Transverse colon (tissue), 4 donors: ENCODE data around the gene GRIN2A.

Experiments used
- EP300 ChIP-seq: sonication (generic); formaldehyde crosslinking; IDR thresholded peaks from one replicate; pipeline ENCODE4 v1.6.1; 2017; ENCODE audit warnings: antibody characterized with exemption, low read depth
- POLR2A ChIP-seq: fragments of 450-650 bp; IDR thresholded peaks from one replicate; pipeline ENCODE4 v1.6.1; 2016; ENCODE audit warnings: antibody characterized with exemption, mild to moderate bottlenecking, moderate library complexity
- POLR2AphosphoS5 ChIP-seq, 3 donors: sonication (generic); formaldehyde crosslinking; IDR thresholded peaks; one replicate each; pipeline ENCODE4 v1.6.1; 2016; ENCODE audit warnings: antibody characterized with exemption in 3 of 3
- TF ChIP-seq, protein P1 (sequence below), 5 experiments: fragments of 200-600 bp in 3 of 5; fragments of 450-650 bp in 2 of 5; sonication (generic) in 3 of 5; IDR thresholded peaks; 1 replicate in 2 of 5; 2 replicates in 3 of 5; pipeline ENCODE4 v1.5.1; 2016 to 2017; ENCODE audit warnings: antibody characterized with exemption in 5 of 5, inconsistent platforms in 3 of 5, mild to moderate bottlenecking in 2 of 5, moderate library complexity in 1 of 5

- TF ChIP-seq POLR2AphosphoS5 (IDR thresholded peaks at IDR 0.05): no peak
- TF ChIP-seq, protein P1, sequence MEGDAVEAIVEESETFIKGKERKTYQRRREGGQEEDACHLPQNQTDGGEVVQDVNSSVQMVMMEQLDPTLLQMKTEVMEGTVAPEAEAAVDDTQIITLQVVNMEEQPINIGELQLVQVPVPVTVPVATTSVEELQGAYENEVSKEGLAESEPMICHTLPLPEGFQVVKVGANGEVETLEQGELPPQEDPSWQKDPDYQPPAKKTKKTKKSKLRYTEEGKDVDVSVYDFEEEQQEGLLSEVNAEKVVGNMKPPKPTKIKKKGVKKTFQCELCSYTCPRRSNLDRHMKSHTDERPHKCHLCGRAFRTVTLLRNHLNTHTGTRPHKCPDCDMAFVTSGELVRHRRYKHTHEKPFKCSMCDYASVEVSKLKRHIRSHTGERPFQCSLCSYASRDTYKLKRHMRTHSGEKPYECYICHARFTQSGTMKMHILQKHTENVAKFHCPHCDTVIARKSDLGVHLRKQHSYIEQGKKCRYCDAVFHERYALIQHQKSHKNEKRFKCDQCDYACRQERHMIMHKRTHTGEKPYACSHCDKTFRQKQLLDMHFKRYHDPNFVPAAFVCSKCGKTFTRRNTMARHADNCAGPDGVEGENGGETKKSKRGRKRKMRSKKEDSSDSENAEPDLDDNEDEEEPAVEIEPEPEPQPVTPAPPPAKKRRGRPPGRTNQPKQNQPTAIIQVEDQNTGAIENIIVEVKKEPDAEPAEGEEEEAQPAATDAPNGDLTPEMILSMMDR (IDR thresholded peaks at IDR 0.05): no peak
- no peak for TF ChIP-seq POLR2A
- TF ChIP-seq EP300: no peak
Measured at GRCh38 chr16:10220942-10221341, 38.7 kb upstream of the GRIN2A start.
